H9 (cell line): ENCODE results near the gene GRK3. TPM values are rescaled to one million over a fixed set of nuclear protein-coding genes. Genes with fewer than 3 reads are reported as not detected.

Source experiments
- DNase-seq: peaks from one replicate; pipeline ENCODE4 v3.0.0-alpha.2; 2017
- H2AFZ ChIP-seq: one replicate; pipeline ENCODE4 v1.6.1; 2013; ENCODE audit warnings: mild to moderate bottlenecking, low read length, control low read depth, moderate library complexity
- H2AK5ac ChIP-seq: 2 replicates; pipeline ENCODE4 v1.6.1; 2013; ENCODE audit warnings: low read length, control low read depth, mixed read lengths; ENCODE audit not compliant: insufficient read length
- H2BK120ac ChIP-seq: one replicate; pipeline ENCODE4 v1.6.1; 2013; ENCODE audit warnings: low read depth, mild to moderate bottlenecking, low read length, control low read depth, inconsistent platforms; ENCODE audit not compliant: poor library complexity, severe bottlenecking
- H2BK12ac ChIP-seq: 2 replicates; pipeline ENCODE4 v1.6.1; 2013; ENCODE audit warnings: low read length, control low read depth, mixed read lengths, low read depth; ENCODE audit not compliant: insufficient read length
- H2BK15ac ChIP-seq: 2 replicates; pipeline ENCODE4 v1.6.1; 2013; ENCODE audit warnings: low read depth, low read length, control low read depth
- H2BK20ac ChIP-seq: one replicate; pipeline ENCODE4 v1.6.1; 2013; ENCODE audit warnings: low read depth, mild to moderate bottlenecking, low read length, control low read depth, inconsistent platforms; ENCODE audit not compliant: poor library complexity, severe bottlenecking
- H2BK5ac ChIP-seq: 2 replicates; pipeline ENCODE4 v1.6.1; 2013; ENCODE audit warnings: low read length, control low read depth, mixed read lengths; ENCODE audit not compliant: insufficient read length
- H3K14ac ChIP-seq: 2 replicates; pipeline ENCODE4 v1.6.1; 2013; ENCODE audit warnings: low read length, control low read depth; ENCODE audit not compliant: insufficient read depth
- H3K18ac ChIP-seq: 2 replicates; pipeline ENCODE4 v1.6.1; 2013; ENCODE audit warnings: low read depth, mild to moderate bottlenecking, mixed read lengths, low read length, control low read depth; ENCODE audit not compliant: insufficient read length
- H3K23ac ChIP-seq: 2 replicates; pipeline ENCODE4 v1.6.1; 2013; ENCODE audit warnings: low read length, control low read depth, mixed read lengths, low read depth; ENCODE audit not compliant: insufficient read length
- H3K23me2 ChIP-seq: 2 replicates; pipeline ENCODE4 v1.6.1; 2013; ENCODE audit warnings: low read depth, mild to moderate bottlenecking, mixed read lengths, low read length, control low read depth; ENCODE audit not compliant: insufficient read length, poor library complexity, severe bottlenecking
- H3K27ac ChIP-seq: 2 replicates; pipeline ENCODE4 v1.5.1; 2013; ENCODE audit warnings: low read length, control low read depth, mixed read lengths, low read depth; ENCODE audit not compliant: insufficient read length
- H3K27me3 ChIP-seq: 2 replicates; pipeline ENCODE4 v1.6.1; 2013; ENCODE audit warnings: low read length, control low read depth, inconsistent platforms; ENCODE audit not compliant: insufficient read depth
- H3K4ac ChIP-seq: 2 replicates; pipeline ENCODE4 v1.6.1; 2013; ENCODE audit warnings: low read depth, mild to moderate bottlenecking, control low read depth, inconsistent platforms, low read length, moderate library complexity
- H3K4me1 ChIP-seq: 2 replicates; pipeline ENCODE4 v1.6.1; 2013; ENCODE audit warnings: low read length, control low read depth, inconsistent platforms; ENCODE audit not compliant: insufficient read depth
- H3K4me2 ChIP-seq: 2 replicates; pipeline ENCODE4 v1.6.1; 2013; ENCODE audit warnings: low read length, control low read depth, mixed read lengths; ENCODE audit not compliant: insufficient read length, insufficient read depth
- H3K56ac ChIP-seq: 2 replicates; pipeline ENCODE4 v1.6.1; 2013; ENCODE audit warnings: low read depth, mild to moderate bottlenecking, mixed read lengths, low read length, control low read depth; ENCODE audit not compliant: insufficient read length
- H3K79me1 ChIP-seq: 2 replicates; pipeline ENCODE4 v1.6.1; 2013; ENCODE audit warnings: low read depth, mild to moderate bottlenecking, moderate library complexity, low read length, control low read depth, inconsistent platforms; ENCODE audit not compliant: insufficient read depth, poor library complexity, severe bottlenecking
- H3K79me2 ChIP-seq: 2 replicates; pipeline ENCODE4 v1.6.1; 2013; ENCODE audit warnings: low read length, control low read depth, inconsistent platforms; ENCODE audit not compliant: insufficient read depth
- H3K9ac ChIP-seq: 2 replicates; pipeline ENCODE4 v1.6.1; 2013; ENCODE audit warnings: low read length, control low read depth, mixed read lengths; ENCODE audit not compliant: insufficient read length; ENCODE audit errors: extremely low read depth
- H3K9me3 ChIP-seq: one replicate; pipeline ENCODE4 v1.6.1; 2013; ENCODE audit warnings: low read depth, low read length, inconsistent platforms; ENCODE audit not compliant: control insufficient read depth
- H3T11ph ChIP-seq: one replicate; pipeline ENCODE4 v1.6.1; 2013; ENCODE audit warnings: mild to moderate bottlenecking, low read length, control low read depth, inconsistent platforms
- H4K20me1 ChIP-seq: one replicate; pipeline ENCODE4 v1.6.1; 2013; ENCODE audit not compliant: control insufficient read depth, insufficient read length, insufficient read depth
- H4K5ac ChIP-seq: 2 replicates; pipeline ENCODE4 v1.6.1; 2013; ENCODE audit warnings: low read depth, mild to moderate bottlenecking, mixed read lengths, low read length, control low read depth; ENCODE audit not compliant: insufficient read length
- H4K8ac ChIP-seq: replicated peaks from 2 replicates; pipeline ENCODE4 v1.6.1; 2013; ENCODE audit warnings: low read length, control low read depth, mixed read lengths, low read depth; ENCODE audit not compliant: insufficient read length
- H4K91ac ChIP-seq: 2 replicates; pipeline ENCODE4 v1.6.1; 2013; ENCODE audit warnings: low read depth, mild to moderate bottlenecking, moderate library complexity, mixed read lengths, low read length, control low read depth; ENCODE audit not compliant: insufficient read length
- H3K27ac Mint-ChIP-seq, 3 experiments: 2 replicates in 2 of 3; 3 replicates in 1 of 3; pipeline ENCODE4 v1.8.0; 2020 to 2021; ENCODE audit warnings: mixed read lengths in 3 of 3, mild to moderate bottlenecking in 1 of 3, moderate library complexity in 1 of 3
- H3K27me3 Mint-ChIP-seq: 2 replicates; pipeline ENCODE4 v1.8.0; 2021; ENCODE audit warnings: low read depth, mild to moderate bottlenecking, moderate library complexity, mixed read lengths
- H3K36me3 Mint-ChIP-seq, 3 experiments: 2 replicates in 2 of 3; 3 replicates in 1 of 3; pipeline ENCODE4 v1.8.0; 2020 to 2021; ENCODE audit warnings: low read depth in 3 of 3, mixed read lengths in 3 of 3; ENCODE audit not compliant: insufficient read depth in 1 of 3
- H3K4me1 Mint-ChIP-seq, 2 experiments: 2 replicates each; pipeline ENCODE4 v1.8.0; 2020; ENCODE audit warnings: mixed read lengths in 2 of 2
- H3K4me3 Mint-ChIP-seq, 2 experiments: 2 replicates in 1 of 2; 3 replicates in 1 of 2; pipeline ENCODE4 v1.8.0; 2020 to 2021; ENCODE audit warnings: mild to moderate bottlenecking in 2 of 2, mixed read lengths in 2 of 2, moderate library complexity in 1 of 2
- H3K9me3 Mint-ChIP-seq, 2 experiments: 2 replicates in 1 of 2; 3 replicates in 1 of 2; pipeline ENCODE4 v1.8.0; 2020; ENCODE audit warnings: mild to moderate bottlenecking in 2 of 2, mixed read lengths in 2 of 2, moderate library complexity in 1 of 2
- WGBS: extraction: QIAGEN DNeasy Blood & Tissue Kit; methylation state at CpG from one replicate; pipeline ENCODE4 v1.1.7; 2013; ENCODE audit warnings: missing lambda C conversion rate, low lambda C conversion rate, mixed read lengths; ENCODE audit not compliant: insufficient read length; ENCODE audit errors: extremely low coverage; 5-methylcytosine and 5-hydroxymethylcytosine counted together
- total RNA-seq: library from RNA; stranded (reverse); gene quantifications from 2 replicates; pipeline ENCODE4 v1.2.1, GENCODE V29; 2021
- TF ChIP-seq, protein P1 (sequence below): fragments of 200-600 bp; sonication (generic); conservative IDR thresholded peaks from 3 replicates; pipeline ENCODE4 v1.8.0; 2021; ENCODE audit warnings: antibody characterized with exemption, mild to moderate bottlenecking

GRK3 gene
- total RNA-seq, 1 experiment from 2014 or later: 23.9 TPM

- Histone ChIP-seq H2BK120ac (no peak overlapping the region), H3K9ac (no peak overlapping the region), H2BK20ac (no peak overlapping the region), H3K23me2 (no peaks in the 10 kb centered on the region), H3K27me3 (no peaks in the 10 kb centered on the region), H4K5ac (no peak overlapping the region), H2BK15ac (no peak overlapping the region), H2AK5ac (no peak overlapping the region), H3K4me1 (no peaks in the 10 kb centered on the region), H3K23ac (no peak overlapping the region), H4K8ac (no peak overlapping the region), H2AFZ (no peak overlapping the region), H2BK12ac (no peak overlapping the region), H4K91ac (no peak overlapping the region), H3K27ac (no peak overlapping the region), H3K56ac (no peak overlapping the region), H3K79me2 (no peaks in the 10 kb centered on the region), H3K9me3 (no peaks in the 10 kb centered on the region), H3K4ac (no peak overlapping the region), H3K4me2 (no peak overlapping the region), H3T11ph (no peak overlapping the region), H3K18ac (no peak overlapping the region), H3K14ac (no peak overlapping the region; the same call in 1 of the 2 replicates), H2BK5ac (no peak overlapping the region), H3K79me1 (no peaks in the 10 kb centered on the region), H4K20me1 (no peaks in the 10 kb centered on the region)
- Mint-ChIP-seq H3K9me3 (peaks cover 0 to 3% of the 10 kb centered on the region in 2 experiments; a peak in 1 of 5 replicates), H3K27ac (no peak overlapping the region; a peak in 1 of 7 replicates), H3K27me3 (peaks cover 25% of the 10 kb centered on the region), H3K4me1 (no peaks in the 10 kb centered on the region), H3K36me3 (peaks cover 0 to 2% (median 0%) of the 10 kb centered on the region in 3 experiments; a peak in 1 of 7 replicates), H3K4me3 (no peak overlapping the region)
- no peak for DNase-seq
- no CpG with 5 or more reads among the region's 4 CpGs for WGBS
- TF ChIP-seq, protein P1, sequence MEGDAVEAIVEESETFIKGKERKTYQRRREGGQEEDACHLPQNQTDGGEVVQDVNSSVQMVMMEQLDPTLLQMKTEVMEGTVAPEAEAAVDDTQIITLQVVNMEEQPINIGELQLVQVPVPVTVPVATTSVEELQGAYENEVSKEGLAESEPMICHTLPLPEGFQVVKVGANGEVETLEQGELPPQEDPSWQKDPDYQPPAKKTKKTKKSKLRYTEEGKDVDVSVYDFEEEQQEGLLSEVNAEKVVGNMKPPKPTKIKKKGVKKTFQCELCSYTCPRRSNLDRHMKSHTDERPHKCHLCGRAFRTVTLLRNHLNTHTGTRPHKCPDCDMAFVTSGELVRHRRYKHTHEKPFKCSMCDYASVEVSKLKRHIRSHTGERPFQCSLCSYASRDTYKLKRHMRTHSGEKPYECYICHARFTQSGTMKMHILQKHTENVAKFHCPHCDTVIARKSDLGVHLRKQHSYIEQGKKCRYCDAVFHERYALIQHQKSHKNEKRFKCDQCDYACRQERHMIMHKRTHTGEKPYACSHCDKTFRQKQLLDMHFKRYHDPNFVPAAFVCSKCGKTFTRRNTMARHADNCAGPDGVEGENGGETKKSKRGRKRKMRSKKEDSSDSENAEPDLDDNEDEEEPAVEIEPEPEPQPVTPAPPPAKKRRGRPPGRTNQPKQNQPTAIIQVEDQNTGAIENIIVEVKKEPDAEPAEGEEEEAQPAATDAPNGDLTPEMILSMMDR: no peak
These were observed 186.7 kb downstream of the GRK3 start for GRCh38 chr22:25751174-25751581.
